NCI-H510A treated with DMSO at 0.1 percent for 48 hours (cell line): ENCODE measurements around the gene TBL1X.
"Not testable (repeated sequence)": the region's sequence is repeated elsewhere in the genome, so short reads cannot be mapped to it uniquely, and the experiment has no call there.

Experiments used
- DNase-seq: peaks from one replicate; lab custom pipeline; 2025; lab: John Stamatoyannopoulos, UW

TBL1X gene

GRCh38 chrX:9459186-9459748, 5.6 kb upstream of the TBL1X start:
- DNase-seq, result no peak

- peak; percentile 3 for DNase-seq
Measured at GRCh38 chrX:9461087-9461486, 3.8 kb upstream of the TBL1X start.

- DNase-seq, result no peak
Measured at GRCh38 chrX:9462456-9462855, 2.4 kb upstream of the TBL1X start.

GRCh38 chrX:9465380-9466123, 694 bp downstream of the TBL1X start:
- no peak for DNase-seq

- no peak for DNase-seq
Measured at GRCh38 chrX:9466124-9466495, 1.3 kb downstream of the TBL1X start.

GRCh38 chrX:9466736-9467135, 1.9 kb downstream of the TBL1X start:
- no peak for DNase-seq

- no peak for DNase-seq
Measured at GRCh38 chrX:9467146-9467545, 2.3 kb downstream of the TBL1X start.

- DNase-seq, result no peak
Measured at GRCh38 chrX:9467751-9468150, 2.9 kb downstream of the TBL1X start.

GRCh38 chrX:9471571-9471985, 6.7 kb downstream of the TBL1X start:
- no peak for DNase-seq

- no peak for DNase-seq
Measured at GRCh38 chrX:9473708-9474107, 8.8 kb downstream of the TBL1X start.

- DNase-seq, result not testable (repeated sequence)
Measured at GRCh38 chrX:9475417-9475816, 10.6 kb downstream of the TBL1X start.

GRCh38 chrX:9475984-9476383, 11.1 kb downstream of the TBL1X start:
- peak; percentile 3 for DNase-seq

GRCh38 chrX:9476810-9477575, 12.1 kb downstream of the TBL1X start:
- peak; percentile 4 for DNase-seq

- DNase-seq, result no peak
Measured at GRCh38 chrX:9482408-9482807, 17.6 kb downstream of the TBL1X start.

- DNase-seq, result no peak
Measured at GRCh38 chrX:9482837-9483236, 18.0 kb downstream of the TBL1X start.

GRCh38 chrX:9483376-9483775, 18.5 kb downstream of the TBL1X start:
- DNase-seq, result no peak

- DNase-seq, result no peak
Measured at GRCh38 chrX:9486786-9487387, 22.0 kb downstream of the TBL1X start.

GRCh38 chrX:9488586-9488985, 23.7 kb downstream of the TBL1X start:
- DNase-seq, result no peak

- DNase-seq, result no peak
Measured at GRCh38 chrX:9489234-9489633, 24.4 kb downstream of the TBL1X start.

- DNase-seq, result no peak
Measured at GRCh38 chrX:9492901-9493300, 28.0 kb downstream of the TBL1X start.

- DNase-seq, result no peak
Measured at GRCh38 chrX:9493936-9494335, 29.1 kb downstream of the TBL1X start.

- DNase-seq, result no peak
Measured at GRCh38 chrX:9494771-9495170, 29.9 kb downstream of the TBL1X start.

GRCh38 chrX:9495496-9495895, 30.6 kb downstream of the TBL1X start:
- DNase-seq, result no peak
